HCT116 (cell line): ENCODE results near the gene MED15. TPM values are rescaled to one million over a fixed set of nuclear protein-coding genes. Genes with fewer than 3 reads are reported as not detected.

Experiments
- ATAC-seq: fragments of 200-7000 bp; cut with Tn5 transposase; 2 replicates; pipeline ENCODE4 v1.9.1; 2020; ENCODE audit warnings: mild to moderate bottlenecking, moderate library complexity
- BruUV-seq: library from RNA; stranded (reverse); fragments of 400-500 nt; replicated peaks from 2 replicates; lab custom pipeline; 2021; lab: Mats Ljungman, UMichigan
- CTCF ChIA-PET: fragments of 300-600 bp; sonication (Branson Sonifier 250); formaldehyde crosslinking; loops from one replicate; lab custom pipeline; 2021; ENCODE audit warnings: antibody characterized with exemption; lab: Charles Lee
- POLR2A ChIA-PET: fragments of 300-600, 350-600 bp; sonication (Branson Sonifier 250); formaldehyde crosslinking; loops from one replicate; lab custom pipeline; 2021; ENCODE audit warnings: antibody characterized with exemption; lab: Charles Lee
- RAD21 ChIA-PET, 2 experiments: fragments of 300-600 bp; sonication (Branson Sonifier 250); formaldehyde crosslinking; loops; one replicate each; lab custom pipeline; 2023; ENCODE audit warnings: low total read pairs in 2 of 2; ENCODE audit not compliant: uncharacterized antibody in 2 of 2, unreplicated experiment in 2 of 2, low non-redundant PET in 1 of 2; lab: Charles Lee
- DNase-seq: peaks from one replicate; pipeline ENCODE4 v3.0.0-alpha.2; 2010; ENCODE audit warnings: low read depth, low spot score
- H2AFZ ChIP-seq: fragments of 200-600 bp; shearing (Covaris generic), sonication (generic); 2 replicates; pipeline ENCODE4 v1.6.1; 2017; ENCODE audit warnings: low read depth, mixed run types, mixed read lengths, antibody characterized with exemption, low read length; ENCODE audit not compliant: poor library complexity, severe bottlenecking
- H3K27ac ChIP-seq: 2 replicates; pipeline ENCODE4 v1.5.1; 2012; ENCODE audit warnings: low read depth, low read length
- H3K27me3 ChIP-seq: fragments of 200-600 bp; sonication (generic); 2 replicates; pipeline ENCODE4 v1.6.1; 2016; ENCODE audit warnings: mixed run types, low read length, mixed read lengths; ENCODE audit not compliant: insufficient read depth
- H3K36me3 ChIP-seq, 2 experiments: fragments of 200-500 bp in 1 of 2; fragments of 200-600 bp in 1 of 2; sonication (Bioruptor generic) in 1 of 2; sonication (generic) in 1 of 2; 2 replicates each; pipeline versions ENCODE4 v1.5.1 to v1.6.1; 2014 to 2016; ENCODE audit warnings: low read length in 2 of 2, inconsistent platforms in 1 of 2, mixed read lengths in 1 of 2, mixed run types in 1 of 2; ENCODE audit not compliant: insufficient read depth in 2 of 2, control insufficient read depth in 1 of 2
- H3K4me1 ChIP-seq, 2 experiments: fragments of 200-600 bp in 1 of 2; sonication (generic) in 1 of 2; 2 replicates each; pipeline versions ENCODE4 v1.5.1 to v1.6.1; 2012 to 2017; ENCODE audit warnings: low read length in 2 of 2, inconsistent platforms in 1 of 2, mild to moderate bottlenecking in 1 of 2, mixed read lengths in 1 of 2, mixed run types in 1 of 2, moderate library complexity in 1 of 2; ENCODE audit not compliant: insufficient read depth in 2 of 2, control insufficient read depth in 1 of 2
- H3K4me2 ChIP-seq: fragments of 200-600 bp; sonication (generic); 2 replicates; pipeline ENCODE4 v1.6.1; 2017; ENCODE audit warnings: mixed run types, low read length, mixed read lengths
- H3K4me3 ChIP-seq, 2 experiments: fragments of 200-600 bp in 1 of 2; sonication (generic) in 1 of 2; replicated peaks in 1 of 2; 2 replicates each; pipeline ENCODE4 v1.5.1; 2011 to 2016; ENCODE audit warnings: low read length in 2 of 2, control low read depth in 1 of 2, low read depth in 1 of 2, mild to moderate bottlenecking in 1 of 2, mixed read lengths in 1 of 2, mixed run types in 1 of 2
- H3K79me2 ChIP-seq: fragments of 200-600 bp; sonication (generic); 2 replicates; pipeline ENCODE4 v1.6.1; 2017; ENCODE audit warnings: mild to moderate bottlenecking, mixed run types, low read length, moderate library complexity, mixed read lengths; ENCODE audit not compliant: insufficient read depth
- H3K9ac ChIP-seq: fragments of 200-600 bp; sonication (generic); 2 replicates; pipeline ENCODE4 v1.6.1; 2016; ENCODE audit warnings: low read length, mixed read lengths
- H3K9me2 ChIP-seq: fragments of 200-600 bp; sonication (generic), shearing (Covaris generic); 2 replicates; pipeline ENCODE4 v1.6.1; 2017; ENCODE audit warnings: mixed run types, mild to moderate bottlenecking, moderate library complexity; ENCODE audit not compliant: insufficient read depth
- H3K9me3 ChIP-seq, 2 experiments: fragments of 200-500 bp in 1 of 2; fragments of 200-600 bp in 1 of 2; sonication (Bioruptor generic) in 1 of 2; sonication (generic) in 1 of 2; 2 replicates each; pipeline ENCODE4 v1.6.1; 2014 to 2017; ENCODE audit warnings: low read length in 2 of 2, mixed read lengths in 2 of 2, inconsistent platforms in 1 of 2, low read depth in 1 of 2, mild to moderate bottlenecking in 1 of 2, mixed run types in 1 of 2, moderate library complexity in 1 of 2; ENCODE audit not compliant: control insufficient read depth in 1 of 2, insufficient read depth in 1 of 2
- H4K20me1 ChIP-seq: fragments of 200-600 bp; sonication (generic), shearing (Covaris generic); 2 replicates; pipeline ENCODE4 v1.6.1; 2017; ENCODE audit warnings: mixed run types, mild to moderate bottlenecking, moderate library complexity; ENCODE audit not compliant: insufficient read depth
- CBX3 ChIP-seq: IDR thresholded peaks from 2 replicates; pipeline ENCODE4 v1.6.1; 2012; ENCODE audit warnings: low read depth
- ELF1 ChIP-seq: IDR thresholded peaks from 2 replicates; pipeline ENCODE4 v1.6.1; 2012; ENCODE audit warnings: low read depth, borderline replicate concordance
- EZH2 ChIP-seq: fragments of 200-600 bp; sonication (generic); IDR thresholded peaks from 2 replicates; pipeline ENCODE4 v1.6.1; 2017; ENCODE audit warnings: antibody characterized with exemption, mixed run types
- RAD21 ChIP-seq: IDR thresholded peaks from 2 replicates; pipeline ENCODE4 v1.6.1; 2012; ENCODE audit warnings: low read depth, mild to moderate bottlenecking
- intact Hi-C: fragments of 100-400 bp; cut with micrococcal nuclease; formaldehyde crosslinking; loops from 2 replicates; pipeline ENCODE4 v1.10.0; 2022
- total RNA-seq: library from RNA; stranded (reverse); gene quantifications from one replicate; pipeline ENCODE4 v1.2.1, GENCODE V29; 2021; ENCODE audit not compliant: unreplicated experiment
- TF ChIP-seq, protein P1 (sequence below), 3 experiments: fragments of 200-600 bp in 1 of 3; sonication (generic) in 1 of 3; IDR thresholded peaks in 2 of 3; conservative IDR thresholded peaks in 1 of 3; 2 replicates each; pipeline ENCODE4 v1.5.1; 2012 to 2017; ENCODE audit warnings: low read depth in 2 of 3, low read length in 2 of 3, antibody characterized with exemption in 1 of 3, borderline replicate concordance in 1 of 3, control low read depth in 1 of 3, mild to moderate bottlenecking in 1 of 3, mixed read lengths in 1 of 3, mixed run types in 1 of 3, moderate library complexity in 1 of 3; ENCODE audit not compliant: insufficient read depth in 1 of 3

MED15 gene
- total RNA-seq, 1 experiment from 2014 or later = 81.3 TPM

DNA sequence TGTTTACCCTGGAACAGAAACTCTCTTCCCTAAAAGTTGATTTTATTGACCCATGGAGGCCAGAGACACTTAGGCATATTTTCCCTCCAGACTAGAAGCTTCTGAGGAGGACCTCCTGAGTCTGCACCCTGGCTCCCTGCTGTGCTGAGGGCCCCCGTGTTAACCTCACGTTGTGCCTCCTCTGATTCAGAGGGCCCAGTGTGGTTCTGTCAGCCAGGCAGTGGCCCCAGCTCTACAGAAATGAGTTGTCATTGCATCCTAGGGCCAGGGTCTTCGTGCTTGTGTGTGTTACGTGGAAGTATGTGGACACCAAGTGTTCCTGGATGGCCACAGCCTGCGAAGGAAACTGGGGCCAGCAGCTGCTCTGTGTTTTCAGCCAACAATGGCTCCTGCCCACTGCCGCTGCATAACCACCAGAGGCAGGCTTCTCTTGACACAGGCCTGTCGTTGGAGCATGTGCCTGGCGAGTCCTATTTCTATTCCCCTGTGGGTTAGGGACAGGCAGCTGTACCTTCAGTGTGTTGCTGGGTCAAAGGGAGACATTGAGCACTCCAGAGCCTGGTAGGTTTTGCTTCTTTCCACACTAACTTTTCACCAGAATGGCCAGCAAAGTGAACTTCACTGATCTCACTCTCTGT lies 44.5 kb downstream of the MED15 start:
- CTCF ChIA-PET = interaction anchor here (0.6 to 2.1 kb wide), 2 partner anchors 12 kb away, joined by 3 to 10 read pairs; no protein-coding TSS in a partner anchor

More for the DNA sequence above, 44.5 kb downstream of the MED15 start:
- H3K4me3 ChIP-seq = no peak overlapping the region
- H3K4me1 ChIP-seq = no peaks in the 10 kb centered on the region
- H3K79me2 ChIP-seq = peaks cover 51% of the 10 kb centered on the region
- H4K20me1 ChIP-seq = peaks cover 7% of the 10 kb centered on the region
- H2AFZ ChIP-seq = no peak overlapping the region
- intact Hi-C loops = no loop called here
- RAD21 ChIA-PET = no interaction called here
- no peaks in the 10 kb centered on the region for H3K27me3 ChIP-seq
- H3K9ac ChIP-seq = no peak overlapping the region
- DNase-seq = no peak
- no peak overlapping the region for H3K4me2 ChIP-seq
- POLR2A ChIA-PET = no interaction called here
- peaks cover 18 to 33% of the 10 kb centered on the region in 2 experiments; a peak in 3 of 4 replicates for H3K36me3 ChIP-seq
- H3K9me2 ChIP-seq = no peaks in the 10 kb centered on the region
- H3K27ac ChIP-seq = no peak overlapping the region
- TF ChIP-seq EZH2 (no peak), ELF1 (no peak), CBX3 (no peak), RAD21 (no peak)
- TF ChIP-seq, protein P1, sequence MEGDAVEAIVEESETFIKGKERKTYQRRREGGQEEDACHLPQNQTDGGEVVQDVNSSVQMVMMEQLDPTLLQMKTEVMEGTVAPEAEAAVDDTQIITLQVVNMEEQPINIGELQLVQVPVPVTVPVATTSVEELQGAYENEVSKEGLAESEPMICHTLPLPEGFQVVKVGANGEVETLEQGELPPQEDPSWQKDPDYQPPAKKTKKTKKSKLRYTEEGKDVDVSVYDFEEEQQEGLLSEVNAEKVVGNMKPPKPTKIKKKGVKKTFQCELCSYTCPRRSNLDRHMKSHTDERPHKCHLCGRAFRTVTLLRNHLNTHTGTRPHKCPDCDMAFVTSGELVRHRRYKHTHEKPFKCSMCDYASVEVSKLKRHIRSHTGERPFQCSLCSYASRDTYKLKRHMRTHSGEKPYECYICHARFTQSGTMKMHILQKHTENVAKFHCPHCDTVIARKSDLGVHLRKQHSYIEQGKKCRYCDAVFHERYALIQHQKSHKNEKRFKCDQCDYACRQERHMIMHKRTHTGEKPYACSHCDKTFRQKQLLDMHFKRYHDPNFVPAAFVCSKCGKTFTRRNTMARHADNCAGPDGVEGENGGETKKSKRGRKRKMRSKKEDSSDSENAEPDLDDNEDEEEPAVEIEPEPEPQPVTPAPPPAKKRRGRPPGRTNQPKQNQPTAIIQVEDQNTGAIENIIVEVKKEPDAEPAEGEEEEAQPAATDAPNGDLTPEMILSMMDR (IDR thresholded peaks at IDR 0.05 in 2 of 3, conservative IDR thresholded peaks at IDR 0.05 in 1 of 3; ENCODE audit: borderline replicate concordance in 1 of 3, insufficient read depth in 1 of 3, low read depth in 2 of 3, low read length in 2 of 3) = peak in 1 of 3 experiments; percentile 29; a peak in 1 of 6 replicates
- ATAC-seq = 0 out of 2 replicates have a peak, but pooled peaks have one; percentile 38
- no peaks in the 10 kb centered on the region for H3K9me3 ChIP-seq
- no TSS peak for BruUV-seq
